ENCODE data around the gene SEPTIN12.

SEPTIN12 gene, protein sequence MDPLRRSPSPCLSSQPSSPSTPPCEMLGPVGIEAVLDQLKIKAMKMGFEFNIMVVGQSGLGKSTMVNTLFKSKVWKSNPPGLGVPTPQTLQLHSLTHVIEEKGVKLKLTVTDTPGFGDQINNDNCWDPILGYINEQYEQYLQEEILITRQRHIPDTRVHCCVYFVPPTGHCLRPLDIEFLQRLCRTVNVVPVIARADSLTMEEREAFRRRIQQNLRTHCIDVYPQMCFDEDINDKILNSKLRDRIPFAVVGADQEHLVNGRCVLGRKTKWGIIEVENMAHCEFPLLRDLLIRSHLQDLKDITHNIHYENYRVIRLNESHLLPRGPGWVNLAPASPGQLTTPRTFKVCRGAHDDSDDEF

DNA sequence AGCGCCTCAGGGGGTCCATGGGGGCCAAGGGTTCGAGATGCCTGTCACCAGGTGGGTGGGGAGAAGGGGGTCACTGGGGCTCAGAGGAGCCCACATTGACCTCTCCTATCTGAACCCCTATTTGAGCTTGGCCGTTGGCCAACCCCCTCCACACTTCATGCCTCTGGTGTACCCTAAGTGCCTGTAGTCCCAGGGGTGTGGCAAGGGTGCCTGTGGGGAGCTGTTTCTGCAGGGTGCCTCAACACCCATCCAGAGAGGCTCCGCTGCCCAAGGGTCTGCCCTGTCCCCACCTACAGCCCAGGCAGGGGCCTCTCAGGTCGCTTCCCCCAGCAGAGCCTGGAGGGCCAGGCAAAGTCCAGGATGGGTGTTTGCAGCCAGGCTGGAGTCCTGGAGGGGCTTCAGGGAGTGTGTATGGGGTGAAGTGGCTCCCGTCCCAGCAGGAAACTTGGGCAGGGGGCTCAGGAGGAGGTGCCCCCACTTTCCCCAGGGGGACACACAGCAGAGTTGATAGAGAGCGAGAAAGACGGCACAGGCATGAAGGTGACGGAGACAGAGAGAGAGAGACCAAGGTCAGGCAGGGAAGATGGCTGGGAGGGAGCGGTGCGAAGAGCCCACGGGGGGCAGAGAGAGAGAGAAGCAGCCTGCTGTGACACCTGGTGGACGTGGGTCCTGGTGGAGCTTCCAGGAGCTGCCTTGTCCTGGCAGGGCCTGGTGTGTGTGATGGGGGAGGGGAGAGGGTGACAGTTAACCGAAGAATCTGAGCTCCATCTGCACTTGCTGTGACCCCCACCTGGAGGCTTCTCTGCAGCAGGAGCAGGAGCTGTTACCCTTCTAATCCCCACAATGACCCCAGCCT lies at the start of gene SEPTIN12:
Gene SEPTIN12, minus strand, starts transcription at position 719 of the 856 bp plus-strand sequence. Its CDS starts 700 bp downstream, at position 19.
- DNase-seq = no peak

DNA sequence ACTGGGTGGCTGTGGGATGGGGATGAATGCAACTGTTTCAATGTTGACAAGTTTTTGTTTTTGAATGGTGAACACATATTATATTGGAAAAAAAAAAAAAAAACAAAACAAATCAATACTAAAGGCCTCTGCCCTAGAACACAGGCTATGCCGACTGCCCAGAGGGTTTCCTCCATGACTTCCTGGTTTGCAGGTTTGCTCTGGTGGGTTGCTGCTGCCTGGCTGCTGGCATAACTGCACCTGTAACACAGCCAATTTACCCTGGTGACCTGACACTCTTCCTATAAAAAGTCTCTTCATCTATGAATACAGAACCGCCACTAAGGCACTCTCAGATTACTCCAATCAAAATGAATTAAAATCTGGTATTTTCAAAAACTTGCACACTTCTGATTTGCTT lies 48.6 kb upstream of the SEPTIN12 start:
- DNase-seq = no peak

DNA sequence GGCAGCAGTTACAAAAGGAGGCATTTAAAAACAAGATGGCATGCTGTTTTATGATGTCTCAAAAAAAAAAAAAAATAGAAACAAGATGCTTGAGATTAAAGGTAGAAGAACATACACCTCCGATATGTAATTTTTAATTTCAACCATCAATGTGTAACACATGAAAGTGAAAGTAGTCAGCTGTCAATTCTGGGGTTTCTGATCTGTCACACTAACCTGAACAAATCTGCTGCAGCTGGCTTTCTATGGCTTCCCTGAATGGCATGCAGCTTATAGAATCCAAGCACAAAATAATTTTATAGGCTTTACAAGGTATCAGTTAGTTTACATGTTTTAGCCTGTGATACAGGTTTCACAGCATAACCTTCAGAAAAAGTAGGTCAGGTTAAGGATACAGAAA lies 45.4 kb upstream of the SEPTIN12 start:
- DNase-seq = no peak

DNA sequence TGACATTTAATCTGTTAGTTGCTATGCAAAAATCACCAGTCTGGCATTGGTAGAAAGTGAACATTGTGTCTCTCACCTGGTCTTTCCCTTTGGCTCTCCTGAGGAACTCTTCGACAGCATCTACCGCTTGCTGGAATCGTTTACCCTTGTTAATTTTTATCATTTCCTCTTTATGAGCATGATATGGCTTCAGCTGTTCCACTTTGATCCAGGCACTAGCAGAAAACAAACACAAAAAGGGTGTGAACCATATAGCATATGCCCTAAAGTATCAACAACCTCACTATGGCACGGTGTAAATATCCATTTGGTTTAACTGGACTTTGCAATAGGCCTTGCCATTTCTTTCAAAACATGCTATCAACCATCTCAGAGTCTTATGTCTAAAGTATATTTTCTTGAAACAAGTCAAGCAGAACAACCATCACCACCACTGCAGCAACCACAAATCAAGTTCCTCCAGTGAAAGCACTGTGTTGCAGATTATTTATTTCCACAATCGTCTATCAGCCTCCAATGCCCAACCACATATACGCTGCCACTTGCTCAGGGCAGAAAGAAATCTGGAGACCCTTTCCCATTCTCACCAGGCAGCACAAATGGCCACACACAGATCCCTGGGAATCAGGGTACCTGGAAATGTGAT lies 44.7 kb upstream of the SEPTIN12 start:
- DNase-seq = no peak

DNA sequence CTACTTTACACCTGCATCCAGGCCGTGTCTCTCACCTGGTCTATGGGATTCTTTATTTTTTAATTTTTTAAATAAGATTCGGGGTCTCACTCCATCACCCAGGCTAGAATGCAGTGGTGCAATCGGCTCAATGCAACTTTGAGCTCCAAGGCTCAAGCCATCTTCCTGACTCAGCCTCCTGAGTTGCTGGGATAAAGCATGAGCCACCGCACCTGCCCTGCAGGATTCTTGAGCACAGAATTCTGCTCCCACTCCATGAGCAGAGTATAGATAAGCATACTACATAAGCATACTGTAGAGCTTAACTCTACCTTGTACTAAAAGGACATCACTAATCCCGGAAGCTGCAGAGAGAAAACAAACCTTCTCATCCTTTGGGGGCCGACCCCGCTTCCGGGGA lies 43.5 kb upstream of the SEPTIN12 start:
- DNase-seq = no peak

DNA sequence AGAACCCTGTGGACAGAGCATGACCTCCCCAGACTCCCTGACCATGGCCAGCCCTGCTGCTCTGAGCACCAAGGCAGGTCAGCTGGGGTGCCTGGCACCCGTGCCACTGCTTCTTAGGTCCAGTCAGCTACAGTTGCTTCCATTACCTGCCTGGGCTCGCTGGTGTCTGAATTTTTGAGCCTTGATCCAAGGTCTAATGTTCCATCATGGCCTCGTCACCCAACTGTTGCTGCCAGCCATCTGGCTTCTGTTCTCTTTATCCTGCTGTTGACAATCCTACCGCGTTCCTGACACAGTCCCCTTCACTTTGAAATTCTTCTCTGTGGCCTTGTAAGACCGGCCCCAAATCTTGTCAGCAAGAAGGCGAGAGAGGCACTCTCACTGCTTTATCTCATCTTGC lies 42.3 kb upstream of the SEPTIN12 start:
- no peak for DNase-seq

DNA sequence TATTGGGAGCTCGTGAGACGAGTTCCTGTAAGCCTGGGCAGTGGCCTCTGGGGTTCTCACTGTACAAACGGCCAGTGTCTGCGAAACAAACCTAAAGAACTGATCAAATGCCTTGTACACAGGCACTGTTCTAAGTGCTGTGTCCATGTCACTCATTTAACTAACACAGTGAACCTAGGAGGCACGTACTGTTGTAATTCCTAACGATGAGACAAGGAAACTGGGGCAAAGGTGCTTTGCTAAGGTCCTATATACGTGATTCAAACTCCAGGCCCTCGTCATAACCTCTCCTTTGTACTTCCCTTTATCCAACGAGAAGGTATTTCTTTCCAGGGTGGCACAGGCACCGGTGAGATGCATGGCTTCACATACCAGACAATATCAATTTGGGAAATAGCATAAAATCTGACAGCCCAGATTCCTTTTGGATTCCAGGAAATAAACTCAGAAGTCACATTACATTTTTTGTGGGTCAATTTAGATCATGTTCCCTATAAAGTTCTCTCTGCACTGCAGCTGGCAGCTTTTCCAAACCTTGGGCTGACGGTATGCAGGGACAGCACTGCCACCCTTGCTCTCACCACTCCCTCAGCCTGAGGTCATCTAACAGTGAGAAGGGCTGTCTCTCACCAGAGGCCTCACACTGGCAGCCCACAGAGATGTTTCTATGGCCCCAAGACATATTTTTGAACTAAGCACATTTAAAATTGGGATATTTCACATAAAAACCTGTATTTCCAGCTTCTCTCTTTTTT lies 40.6 kb upstream of the SEPTIN12 start:
- DNase-seq = no peak

DNA sequence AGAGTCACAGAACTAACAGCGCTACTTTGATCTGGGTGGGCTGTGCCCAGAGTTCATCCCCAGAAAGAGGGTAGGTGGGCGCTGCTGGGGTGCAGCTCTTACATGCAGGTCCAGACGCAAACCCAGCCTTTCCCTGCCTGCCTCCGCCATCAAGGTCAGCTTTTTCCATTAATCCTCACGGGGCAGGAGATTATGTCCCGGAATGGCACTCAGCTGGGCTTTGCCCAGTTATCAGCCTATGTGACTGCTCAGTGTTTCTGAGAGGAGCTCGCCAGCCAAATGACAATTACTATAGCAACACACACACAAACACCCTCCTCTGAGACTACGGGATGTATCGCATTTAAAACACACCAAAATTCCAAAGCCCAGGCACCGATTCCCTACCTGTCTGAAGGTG lies 38.8 kb upstream of the SEPTIN12 start:
- no peak for DNase-seq

DNA sequence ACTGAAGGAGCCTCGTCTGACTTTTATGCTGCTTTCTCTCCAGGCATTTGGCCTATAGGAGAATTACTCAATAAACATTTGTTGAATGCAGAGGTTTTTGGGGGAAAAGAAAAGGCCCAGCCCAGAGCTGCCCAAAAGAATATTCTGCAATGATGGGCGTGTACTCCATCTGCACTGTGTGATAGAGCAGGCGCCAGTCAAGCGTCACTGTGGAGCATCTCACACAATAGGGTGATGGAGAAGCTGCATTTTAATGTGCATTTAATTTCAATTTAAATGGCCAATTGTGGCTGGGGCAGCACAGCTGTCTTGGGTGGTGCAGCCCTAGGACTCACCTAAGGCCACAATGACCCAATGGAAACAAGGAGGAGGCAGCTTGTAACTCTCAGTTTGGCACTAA lies 38.4 kb upstream of the SEPTIN12 start:
- DNase-seq = no peak

DNA sequence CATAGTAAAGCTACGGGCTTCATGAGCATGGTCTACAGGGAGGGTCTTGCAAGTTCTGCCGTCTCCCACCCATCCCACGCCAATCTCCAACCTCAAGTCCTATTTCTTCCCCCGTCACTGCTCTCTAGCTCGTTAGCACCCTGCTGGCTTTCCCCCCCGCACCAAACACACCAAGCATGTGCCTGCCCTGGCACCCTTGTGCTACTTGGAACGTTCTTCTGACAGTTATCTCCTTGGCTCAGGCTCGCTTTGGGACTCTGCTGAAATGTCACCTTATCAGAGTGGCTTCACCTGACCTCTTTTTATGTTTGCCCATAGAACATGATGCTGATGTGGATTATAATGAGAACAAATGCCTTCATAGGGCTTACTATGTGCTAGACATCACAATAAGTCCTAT lies 37.1 kb upstream of the SEPTIN12 start:
- no peak for DNase-seq

DNA sequence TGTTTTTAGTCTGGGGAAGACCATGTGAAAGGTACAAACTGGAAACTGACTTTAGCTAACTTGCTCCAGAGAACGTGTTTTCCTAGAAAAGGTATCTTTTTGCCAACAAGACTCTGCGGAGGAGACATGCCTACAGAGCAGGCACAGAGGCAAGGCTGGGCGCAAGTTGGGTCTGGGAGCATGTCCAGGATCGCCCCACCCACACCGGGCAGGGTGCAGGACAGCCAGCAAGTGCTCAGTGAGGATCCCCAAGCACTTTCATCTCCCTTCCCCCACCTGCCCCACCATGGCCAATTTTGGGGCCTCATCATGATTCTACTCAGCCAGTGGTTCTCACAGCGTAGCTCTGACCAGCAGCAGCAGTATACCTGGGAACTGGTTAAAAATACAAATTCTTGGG lies 32.5 kb upstream of the SEPTIN12 start:
- DNase-seq = no peak

DNA sequence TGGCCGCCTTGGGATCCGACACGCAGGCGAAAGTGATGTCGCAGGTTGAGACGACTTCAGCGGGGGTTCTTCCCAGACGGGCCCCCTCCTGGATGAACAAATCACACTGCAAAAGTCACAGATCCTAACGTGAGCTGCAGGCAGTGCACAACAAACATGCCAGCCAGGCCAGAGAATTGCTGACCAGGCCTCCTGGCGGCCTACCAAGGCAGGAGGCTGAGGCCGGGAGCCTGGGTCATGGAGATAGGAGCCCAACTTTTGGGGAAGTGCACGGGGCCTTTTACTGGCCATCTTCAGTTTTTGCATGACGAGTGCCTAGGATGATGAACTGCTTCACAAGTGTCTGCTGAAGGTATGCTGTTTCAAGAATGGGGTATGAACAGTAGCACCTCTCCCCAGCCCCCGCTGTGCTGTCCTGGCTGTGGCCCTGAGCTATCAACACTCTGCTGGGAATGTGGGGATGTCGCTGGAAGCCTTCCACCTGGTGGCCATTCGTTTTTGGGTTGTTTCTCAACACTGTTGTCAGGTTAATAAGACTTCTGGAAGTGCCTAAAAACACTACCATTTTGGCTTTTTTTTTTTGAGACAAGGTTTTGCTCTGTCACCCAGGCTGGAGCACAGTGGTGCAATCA lies 26.5 kb upstream of the SEPTIN12 start:
- DNase-seq = no peak

DNA sequence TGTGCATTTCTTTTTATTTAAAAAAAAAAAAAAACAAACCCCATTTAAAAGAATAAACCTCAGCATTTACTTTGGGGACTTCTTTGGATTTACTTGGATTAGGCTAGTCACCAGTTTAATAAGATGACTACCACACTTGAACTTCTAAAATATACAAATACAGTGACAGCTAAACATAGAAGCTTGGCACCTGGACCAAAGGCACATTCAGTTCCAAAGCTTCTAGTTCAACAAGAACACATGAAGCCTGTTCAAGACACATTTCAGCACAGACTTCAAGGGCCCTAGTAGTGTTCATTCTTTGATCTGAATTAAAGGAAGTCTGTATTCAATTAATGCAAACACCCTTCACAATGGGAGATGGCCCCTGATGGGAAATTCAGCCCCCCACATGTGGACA lies 25.9 kb upstream of the SEPTIN12 start:
- DNase-seq = no peak

DNA sequence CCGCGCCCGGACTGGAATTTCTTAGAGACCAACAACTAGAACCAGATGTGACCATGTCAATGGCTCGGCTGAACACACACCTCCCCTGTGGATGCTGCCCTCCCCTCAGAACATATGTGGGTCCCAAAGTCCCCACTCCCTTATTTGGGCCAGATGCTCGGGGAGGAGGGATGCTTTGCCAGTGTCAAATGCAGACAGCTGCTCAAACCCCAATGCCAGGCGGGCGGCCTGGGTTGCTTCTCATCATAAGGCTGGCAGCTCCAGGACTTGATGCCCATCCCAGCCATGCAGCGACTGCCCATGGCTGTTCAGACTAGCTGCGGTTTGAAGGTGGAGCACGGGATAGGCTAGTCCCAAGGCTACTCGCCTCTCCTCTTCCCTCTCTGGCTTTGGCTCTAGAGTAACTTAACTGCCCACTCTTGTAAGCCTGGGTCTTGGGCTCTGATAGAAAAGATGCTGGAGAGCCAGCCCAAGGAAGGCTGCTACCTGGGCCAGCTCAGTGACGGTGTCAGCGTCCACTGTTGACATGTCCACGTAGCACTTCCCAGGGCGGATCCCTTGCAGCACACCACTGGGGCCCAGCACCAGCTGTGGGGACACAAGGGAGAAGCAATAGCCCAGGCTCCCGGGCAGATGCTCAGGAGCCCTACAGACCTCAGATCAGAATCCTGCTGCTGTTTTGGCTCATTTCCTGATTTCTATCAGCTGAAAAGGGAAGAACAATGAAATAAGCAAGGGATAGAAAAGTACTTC lies 25.3 kb upstream of the SEPTIN12 start:
- no peak for DNase-seq

DNA sequence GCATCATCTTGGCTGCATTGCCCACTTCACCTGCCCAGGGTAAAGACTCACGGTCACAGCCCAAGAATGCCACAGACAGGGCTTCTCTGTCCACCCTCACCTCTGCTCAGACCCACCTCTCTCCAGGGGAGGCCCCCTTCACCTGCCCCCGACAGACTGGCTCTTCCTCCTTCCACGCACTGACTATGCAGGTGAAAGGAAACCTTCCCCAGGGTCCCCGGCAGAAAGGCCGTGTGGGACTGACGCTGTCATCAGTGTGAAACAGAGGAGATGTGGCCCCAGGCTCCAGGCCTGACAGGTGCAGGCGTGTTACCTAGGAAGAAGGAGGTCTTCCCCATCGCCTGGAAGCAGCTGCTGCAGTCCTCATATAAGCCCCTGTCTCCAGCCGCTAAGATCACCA lies 23.6 kb upstream of the SEPTIN12 start:
- no peak for DNase-seq

DNA sequence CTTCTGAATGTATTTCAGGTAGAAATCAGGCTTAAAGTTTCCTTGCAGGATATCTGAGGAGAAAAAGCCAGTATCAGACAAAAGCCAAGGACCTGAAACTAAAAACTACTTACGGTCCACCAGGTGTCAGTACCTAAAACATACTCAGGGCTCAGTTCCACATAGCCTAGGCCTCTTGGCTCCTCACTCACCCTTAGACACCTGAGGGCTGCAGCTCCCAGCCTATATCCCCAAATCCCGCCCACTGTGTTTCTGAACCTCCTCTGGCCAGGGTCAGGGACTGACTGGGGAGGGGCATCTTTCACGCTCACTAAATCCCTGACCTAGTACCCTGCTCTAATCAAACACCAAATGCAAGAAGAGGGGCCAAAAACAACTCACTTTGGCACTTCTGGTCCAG lies 23.1 kb upstream of the SEPTIN12 start:
- DNase-seq = no peak

DNA sequence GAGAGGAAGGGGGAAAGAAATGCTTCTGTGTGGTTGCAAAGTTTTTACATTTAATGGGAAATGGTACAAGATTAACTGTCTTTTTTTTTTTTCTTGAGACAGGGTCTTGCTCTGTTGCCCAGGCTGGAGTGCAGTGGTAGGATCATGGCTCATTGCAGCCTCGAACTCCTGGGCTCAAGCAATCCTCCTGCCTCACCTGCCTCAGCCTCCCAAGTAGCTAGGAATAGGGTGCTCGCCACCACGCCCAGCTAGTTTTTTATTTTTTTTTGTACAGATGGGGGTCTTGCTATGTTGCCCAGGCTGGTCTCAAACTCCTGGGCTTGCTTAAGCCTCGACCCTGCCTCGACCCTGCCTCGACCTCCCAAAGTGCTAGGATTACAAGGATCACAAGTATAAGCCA lies 18.1 kb upstream of the SEPTIN12 start:
- no peak for DNase-seq

DNA sequence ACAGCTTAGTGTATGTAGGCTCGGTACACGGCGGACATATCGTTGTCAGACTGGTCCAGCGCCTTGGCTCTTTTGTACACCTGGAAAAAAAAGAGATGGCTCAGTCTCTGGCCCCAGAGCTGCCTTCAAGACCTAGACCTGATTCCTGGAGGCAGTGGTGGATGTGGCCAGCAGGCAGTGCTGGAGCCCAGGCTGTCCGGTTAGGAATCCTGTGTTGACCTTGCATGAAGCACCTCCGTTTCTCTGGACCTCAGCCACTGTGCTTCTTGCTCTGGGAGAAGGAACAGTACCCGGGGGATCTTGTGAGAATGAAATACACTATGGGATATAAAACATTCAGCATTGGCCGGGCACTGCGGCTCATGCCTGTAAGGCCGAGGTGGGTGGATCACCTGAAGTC lies 17.1 kb upstream of the SEPTIN12 start:
- no peak for DNase-seq

DNA sequence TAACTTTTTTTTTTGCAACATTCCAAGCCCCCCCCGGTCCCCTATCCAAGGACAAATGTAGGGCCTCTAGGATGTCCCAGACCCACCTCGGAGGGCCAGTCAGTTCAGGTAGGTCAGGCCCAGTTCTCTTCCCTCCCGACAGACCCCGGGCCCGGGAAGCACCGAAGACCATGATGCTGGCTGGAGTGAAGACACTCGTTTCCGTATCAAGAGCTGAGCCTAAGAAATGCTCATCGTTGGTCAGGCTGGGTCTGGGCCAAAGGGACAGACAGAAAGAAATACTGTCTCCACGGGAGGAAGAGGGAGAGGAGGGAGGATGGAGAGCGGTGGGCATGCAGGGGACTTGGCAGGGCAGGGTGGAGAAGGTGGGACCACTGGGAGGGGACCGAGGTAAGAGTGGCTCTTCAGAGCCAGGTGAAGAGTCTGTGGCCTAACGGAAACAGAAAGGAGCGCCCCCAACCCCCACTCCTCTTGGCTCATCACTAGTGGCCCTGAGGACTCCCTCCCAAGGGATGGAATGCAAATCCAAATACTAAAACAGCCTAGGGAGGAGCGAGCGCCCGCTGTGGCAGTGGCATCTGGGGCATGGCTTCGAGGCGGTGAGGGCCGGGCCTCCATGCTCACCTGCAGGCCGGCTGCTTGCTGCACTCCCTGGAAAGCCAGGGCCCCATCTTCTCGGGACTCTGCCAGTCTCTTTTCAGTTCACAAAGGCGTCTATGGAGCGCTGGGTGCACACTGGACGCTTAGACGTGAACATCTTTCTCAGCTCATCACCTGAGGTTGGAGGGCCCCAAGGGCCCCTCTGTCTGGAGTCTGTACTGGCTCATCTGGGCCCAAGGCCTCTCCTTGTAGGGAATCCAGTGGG lies 16.0 kb upstream of the SEPTIN12 start:
- DNase-seq = no peak

DNA sequence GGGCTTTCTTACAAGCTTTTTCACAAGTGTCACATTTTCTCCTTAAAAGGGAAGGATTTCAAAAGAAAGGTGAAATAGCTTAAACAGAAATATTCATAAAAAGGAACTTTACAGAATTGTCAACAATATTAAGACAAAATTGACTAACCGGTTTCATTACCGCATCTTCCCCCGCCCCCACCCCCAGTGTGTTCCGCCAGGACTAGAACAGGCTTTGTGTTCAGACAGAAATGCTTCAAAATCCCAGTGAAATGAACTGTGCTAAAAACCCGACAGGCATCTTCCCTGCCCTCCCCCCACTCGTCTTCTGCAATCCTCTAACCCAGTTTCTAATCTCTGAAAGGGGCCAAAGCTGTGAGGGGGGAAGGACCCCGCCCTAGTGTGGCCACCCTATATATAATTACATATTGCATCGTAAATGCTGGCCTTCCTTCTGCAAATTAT lies 15.3 kb upstream of the SEPTIN12 start:
- no peak for DNase-seq

Measured in NCI-H1092 (cell line).